OCI-LY1 (cell line): ENCODE results near the gene CKS2.

Experiments used
- H2AFZ ChIP-seq: fragments of 200-600 bp; sonication (generic), shearing (Covaris generic); 2 replicates; pipeline ENCODE4 v1.6.0; 2014; ENCODE audit warnings: antibody characterized with exemption, mild to moderate bottlenecking, low read length
- H3F3A ChIP-seq: fragments of 200-600 bp; sonication (generic), shearing (Covaris generic); 2 replicates; pipeline ENCODE4 v1.6.0; 2014; ENCODE audit warnings: mild to moderate bottlenecking, antibody characterized with exemption, low read length, moderate library complexity; ENCODE audit not compliant: insufficient read depth
- H3K27ac ChIP-seq: fragments of 200-600 bp; sonication (generic); 2 replicates; pipeline ENCODE4 v1.5.1; 2014; ENCODE audit warnings: low read length, mixed run types, mild to moderate bottlenecking, low read depth; ENCODE audit not compliant: poor library complexity, severe bottlenecking
- H3K27me3 ChIP-seq: fragments of 200-600 bp; sonication (generic); 2 replicates; pipeline ENCODE4 v1.6.0; 2014; ENCODE audit warnings: antibody characterized with exemption, mild to moderate bottlenecking, low read length, moderate library complexity; ENCODE audit not compliant: insufficient read depth
- H3K36me3 ChIP-seq: fragments of 200-600 bp; sonication (generic); 2 replicates; pipeline ENCODE4 v1.6.1; 2014; ENCODE audit warnings: mild to moderate bottlenecking, antibody characterized with exemption, low read length, moderate library complexity, mixed read lengths; ENCODE audit not compliant: insufficient read depth
- H3K4me1 ChIP-seq: fragments of 200-600 bp; sonication (generic); 2 replicates; pipeline ENCODE4 v1.5.1; 2014; ENCODE audit warnings: mild to moderate bottlenecking, low read length, moderate library complexity; ENCODE audit not compliant: insufficient read depth, severe bottlenecking
- H3K4me2 ChIP-seq: fragments of 200-600 bp; sonication (generic), shearing (Covaris generic); 2 replicates; pipeline ENCODE4 v1.6.1; 2014; ENCODE audit warnings: low read length
- H3K4me3 ChIP-seq: fragments of 200-600 bp; sonication (generic); 2 replicates; pipeline ENCODE4 v1.5.1; 2014; ENCODE audit warnings: low read length, low read depth, mild to moderate bottlenecking, mixed read lengths; ENCODE audit not compliant: poor library complexity, severe bottlenecking
- H3K79me2 ChIP-seq: fragments of 200-600 bp; shearing (Covaris generic); 2 replicates; pipeline ENCODE4 v1.6.1; 2016; ENCODE audit warnings: mixed run types, low read length, mixed read lengths; ENCODE audit not compliant: insufficient read depth
- H3K9ac ChIP-seq: fragments of 200-600 bp; sonication (generic), shearing (Covaris generic); 2 replicates; pipeline ENCODE4 v1.6.1; 2014; ENCODE audit warnings: mild to moderate bottlenecking, low read length, mixed read lengths
- H3K9me2 ChIP-seq: fragments of 200-600 bp; sonication (generic), shearing (Covaris generic); 2 replicates; pipeline ENCODE4 v1.6.1; 2014; ENCODE audit warnings: low read depth, mild to moderate bottlenecking, low read length, mixed read lengths
- H3K9me3 ChIP-seq: fragments of 200-600 bp; shearing (Covaris generic); 2 replicates; pipeline ENCODE4 v1.6.1; 2014; ENCODE audit warnings: low read length, mixed read lengths
- H4K20me1 ChIP-seq: fragments of 200-600 bp; sonication (generic), shearing (Covaris generic); 2 replicates; pipeline ENCODE4 v1.6.0; 2016; ENCODE audit warnings: mild to moderate bottlenecking, low read length; ENCODE audit not compliant: insufficient read depth
- CTCF ChIP-seq: fragments of 200-600 bp; sonication (generic), shearing (Covaris generic); IDR thresholded peaks from 2 replicates; pipeline ENCODE4 v1.5.1; 2017; ENCODE audit warnings: mild to moderate bottlenecking, antibody characterized with exemption, low read length, moderate library complexity, mixed read lengths
- EZH2 ChIP-seq: fragments of 200-600 bp; sonication (generic), shearing (Covaris generic); IDR thresholded peaks from 2 replicates; pipeline ENCODE4 v1.8.0; 2017; ENCODE audit warnings: borderline replicate concordance, mixed run types, mild to moderate bottlenecking, antibody characterized with exemption, low read length, moderate library complexity, mixed read lengths

Gene CKS2

GRCh38 chr9:89284076-89284475 is 26.9 kb upstream of the CKS2 start:
- Histone ChIP-seq H3F3A (no peaks in the 10 kb centered on the region), H3K9ac (no peak overlapping the region), H3K9me3 (no peaks in the 10 kb centered on the region), H3K9me2 (no peaks in the 10 kb centered on the region), H3K27ac (no peak overlapping the region), H3K36me3 (no peaks in the 10 kb centered on the region), H3K79me2 (no peaks in the 10 kb centered on the region), H3K27me3 (no peaks in the 10 kb centered on the region), H3K4me3 (no peak overlapping the region), H3K4me2 (no peak overlapping the region), H3K4me1 (peaks cover 4% of the 10 kb centered on the region), H4K20me1 (no peaks in the 10 kb centered on the region), H2AFZ (no peak overlapping the region)
- TF ChIP-seq EZH2 (no peak), CTCF (no peak)

GRCh38 chr9:89291741-89292140 is 19.3 kb upstream of the CKS2 start:
- no peaks in the 10 kb centered on the region for H3K4me1 ChIP-seq
- H3K36me3 ChIP-seq: no peaks in the 10 kb centered on the region; the same call in 1 of the 2 replicates
- no peak overlapping the region for H3K27ac ChIP-seq
- H4K20me1 ChIP-seq: no peaks in the 10 kb centered on the region
- 0 out of 2 replicates have a peak, but pooled peaks cover 2% of the 10 kb centered on the region for H3K9me3 ChIP-seq
- no peak overlapping the region for H3K4me3 ChIP-seq
- H3K9ac ChIP-seq: no peak overlapping the region
- no peak overlapping the region for H3K4me2 ChIP-seq
- H3F3A ChIP-seq: no peaks in the 10 kb centered on the region
- no peak overlapping the region for H2AFZ ChIP-seq
- no peaks in the 10 kb centered on the region for H3K9me2 ChIP-seq
- 0 out of 2 replicates have a peak, but pooled peaks cover 2% of the 10 kb centered on the region for H3K27me3 ChIP-seq
- no peak for TF ChIP-seq CTCF
- TF ChIP-seq EZH2: no peak
- H3K79me2 ChIP-seq: no peaks in the 10 kb centered on the region

- H3K9me3 ChIP-seq: 0 out of 2 replicates have a peak, but pooled peaks cover 2% of the 10 kb centered on the region
- no peaks in the 10 kb centered on the region; the same call in 1 of the 2 replicates for H3K36me3 ChIP-seq
- no peaks in the 10 kb centered on the region for H3K9me2 ChIP-seq
- H3K4me2 ChIP-seq: no peak overlapping the region
- no peaks in the 10 kb centered on the region for H3K4me1 ChIP-seq
- H3F3A ChIP-seq: no peaks in the 10 kb centered on the region
- H3K27ac ChIP-seq: no peak overlapping the region
- 0 out of 2 replicates have a peak, but pooled peaks cover 2% of the 10 kb centered on the region for H3K27me3 ChIP-seq
- no peak overlapping the region for H3K9ac ChIP-seq
- no peak overlapping the region for H3K4me3 ChIP-seq
- H3K79me2 ChIP-seq: no peaks in the 10 kb centered on the region
- H2AFZ ChIP-seq: no peak overlapping the region
- TF ChIP-seq CTCF (no peak), EZH2 (no peak)
- no peaks in the 10 kb centered on the region for H4K20me1 ChIP-seq
Measured at GRCh38 chr9:89293014-89293413, 18.0 kb upstream of the CKS2 start.
